HepG2 (cell line): ENCODE results near the gene CD300LD. TPM values are rescaled to one million over a fixed set of nuclear protein-coding genes. Genes with fewer than 3 reads are reported as not detected.

Source experiments
- ATAC-seq: fragments of 200-7000 bp; cut with Tn5 transposase; 3 replicates; pipeline ENCODE4 v1.9.1; 2020; ENCODE audit warnings: mild to moderate bottlenecking, moderate library complexity
- BruUV-seq: library from RNA; stranded (reverse); fragments of 400-500 nt; replicated peaks from 2 replicates; lab custom pipeline; 2021; lab: Mats Ljungman, UMichigan
- CTCF ChIA-PET: fragments of 300-600 bp; formaldehyde crosslinking; extraction: SDS; loops from one replicate; lab custom pipeline; 2021; ENCODE audit warnings: low total read pairs, inconsistent platforms, low intra/inter-chr PET ratio; lab: Yijun Ruan, JAX
- POLR2A ChIA-PET: fragments of 350-600 bp; sonication (Branson Sonifier 250); formaldehyde crosslinking; loops from one replicate; lab custom pipeline; 2020; ENCODE audit warnings: antibody characterized with exemption, inconsistent platforms; lab: Yijun Ruan, JAX
- DNase-seq: peaks from one replicate; pipeline ENCODE4 v3.0.0-alpha.2; 2015; ENCODE audit warnings: low spot score
- FAIRE-seq: peaks from 3 replicates; lab custom pipeline; 2011; peaks lifted over from hg19 to GRCh38; lab: Jason Lieb, UNC
- H2AFZ ChIP-seq: one replicate; pipeline ENCODE4 v1.6.1; 2011; ENCODE audit warnings: low read length, inconsistent platforms
- H3K27ac ChIP-seq: fragments of 300-600 bp; 3 replicates; pipeline ENCODE4 v1.8.0; 2011; ENCODE audit warnings: mixed run types, mild to moderate bottlenecking, mixed read lengths, low read length, inconsistent platforms; ENCODE audit not compliant: insufficient read depth; ENCODE audit errors: extremely low read length
- H3K27me3 ChIP-seq, 2 experiments: fragments of 200-600 bp in 1 of 2; 2 replicates in 1 of 2; 3 replicates in 1 of 2; pipeline versions ENCODE4 v1.6.0 to v1.8.0; 2011; ENCODE audit warnings: low read length in 2 of 2, mild to moderate bottlenecking in 2 of 2, moderate library complexity in 2 of 2, inconsistent platforms in 1 of 2; ENCODE audit not compliant: insufficient read depth in 2 of 2, control insufficient read depth in 1 of 2
- H3K36me3 ChIP-seq, 2 experiments: fragments of 200-600 bp in 1 of 2; replicated peaks in 1 of 2; 2 replicates in 1 of 2; 3 replicates in 1 of 2; pipeline versions ENCODE4 v1.5.1 to v1.8.0; 2011; ENCODE audit warnings: low read length in 2 of 2, inconsistent platforms in 1 of 2; ENCODE audit not compliant: insufficient read depth in 2 of 2, control insufficient read depth in 1 of 2
- H3K4me1 ChIP-seq: 2 replicates; pipeline ENCODE4 v1.5.1; 2012; ENCODE audit warnings: low read length, inconsistent platforms; ENCODE audit not compliant: insufficient read depth
- H3K4me2 ChIP-seq: 2 replicates; pipeline ENCODE4 v1.6.0; 2011; ENCODE audit warnings: low read depth, low read length, inconsistent platforms
- H3K4me3 ChIP-seq, 3 experiments: fragments of 200-600 bp in 1 of 3; sonication (generic), shearing (Covaris generic) in 1 of 3; replicated peaks in 1 of 3; 2 replicates each; pipeline ENCODE4 v1.5.1; 2011 to 2016; ENCODE audit warnings: low read length in 3 of 3, inconsistent platforms in 2 of 3, low read depth in 2 of 3, mild to moderate bottlenecking in 2 of 3, control low read depth in 1 of 3, mixed read lengths in 1 of 3; ENCODE audit not compliant: insufficient read depth in 1 of 3
- H3K79me2 ChIP-seq: one replicate; pipeline ENCODE4 v1.6.1; 2011; ENCODE audit warnings: low read length, inconsistent platforms; ENCODE audit not compliant: insufficient read depth
- H3K9ac ChIP-seq: 2 replicates; pipeline ENCODE4 v1.6.0; 2011; ENCODE audit warnings: mild to moderate bottlenecking, low read depth, low read length, inconsistent platforms; ENCODE audit not compliant: insufficient read depth
- H3K9me3 ChIP-seq: 2 replicates; pipeline ENCODE4 v1.5.1; 2012; ENCODE audit warnings: mild to moderate bottlenecking, low read length
- H4K20me1 ChIP-seq: 2 replicates; pipeline ENCODE4 v1.6.0; 2011; ENCODE audit warnings: inconsistent platforms, mild to moderate bottlenecking, low read length, moderate library complexity; ENCODE audit not compliant: insufficient read depth
- CENPX ChIP-seq: sonication (generic); formaldehyde crosslinking; IDR thresholded peaks from 2 replicates; pipeline ENCODE4 v1.9.0; 2021; ENCODE audit warnings: mild to moderate bottlenecking, missing genetic modification reagents, moderate library complexity
- EHMT2 ChIP-seq: fragments of 200-600 bp; sonication (generic); IDR thresholded peaks from 2 replicates; pipeline ENCODE4 v1.7.0; 2017; ENCODE audit warnings: antibody characterized with exemption, low read depth, low read length, borderline replicate concordance
- FOXM1 ChIP-seq: sonication (generic); formaldehyde crosslinking; IDR thresholded peaks from 2 replicates; pipeline ENCODE4 v1.5.0; 2020; ENCODE audit warnings: missing genetic modification reagents
- KLF13 ChIP-seq: sonication (generic); formaldehyde crosslinking; IDR thresholded peaks from 2 replicates; pipeline ENCODE4 v1.4.0; 2020; ENCODE audit warnings: mild to moderate bottlenecking, missing genetic modification reagents
- PHF20 ChIP-seq: sonication (generic); formaldehyde crosslinking; IDR thresholded peaks from 2 replicates; pipeline ENCODE4 v1.5.0; 2020; ENCODE audit warnings: mild to moderate bottlenecking, missing genetic modification reagents
- POLR2AphosphoS2 ChIP-seq: IDR thresholded peaks from 2 replicates; pipeline ENCODE4 v1.6.1; 2011; ENCODE audit warnings: low read depth, low read length, improper control_type of control experiment
- SIX1 ChIP-seq: sonication (generic); formaldehyde crosslinking; IDR thresholded peaks from 2 replicates; pipeline ENCODE4 v1.4.0; 2020; ENCODE audit warnings: missing genetic modification reagents, borderline replicate concordance
- SMAD1 ChIP-seq: sonication (generic); formaldehyde crosslinking; IDR thresholded peaks from 2 replicates; pipeline ENCODE4 v1.4.0; 2020; ENCODE audit warnings: missing genetic modification reagents, low read depth, mild to moderate bottlenecking, borderline replicate concordance
- SMAD3 ChIP-seq: sonication (generic); formaldehyde crosslinking; IDR thresholded peaks from 2 replicates; pipeline ENCODE4 v1.4.0; 2020; ENCODE audit warnings: missing genetic modification reagents
- STAG1 ChIP-seq: sonication (generic); formaldehyde crosslinking; IDR thresholded peaks from 2 replicates; pipeline ENCODE4 v1.4.0; 2020; ENCODE audit warnings: missing genetic modification reagents
- SYNCRIP ChIP-seq: fragments of 200-400 bp; formaldehyde crosslinking; IDR thresholded peaks from 2 replicates; pipeline ENCODE4 v1.6.1; 2018; ENCODE audit warnings: mild to moderate bottlenecking, low read depth, low read length; ENCODE audit not compliant: insufficient read depth
- U2AF1 ChIP-seq: fragments of 200-400 bp; formaldehyde crosslinking; optimal IDR thresholded peaks from 2 replicates; pipeline ENCODE3; 2017; ENCODE audit warnings: mild to moderate bottlenecking, low read depth, low read length
- ZNF432 ChIP-seq: sonication (generic); formaldehyde crosslinking; IDR thresholded peaks from 2 replicates; pipeline ENCODE4 v1.5.0; 2020; ENCODE audit warnings: missing genetic modification reagents, mild to moderate bottlenecking, borderline replicate concordance
- ZNF556 ChIP-seq: sonication (generic); formaldehyde crosslinking; IDR thresholded peaks from 2 replicates; pipeline ENCODE4 v1.4.0; 2020; ENCODE audit warnings: mild to moderate bottlenecking, missing genetic modification reagents, borderline replicate concordance
- ZNF577 ChIP-seq: sonication (generic); formaldehyde crosslinking; IDR thresholded peaks from 2 replicates; pipeline ENCODE4 v1.4.0; 2020; ENCODE audit warnings: mild to moderate bottlenecking, low read depth, missing genetic modification reagents, borderline replicate concordance
- ZNF841 ChIP-seq: sonication (generic); formaldehyde crosslinking; IDR thresholded peaks from 2 replicates; pipeline ENCODE4 v1.8.1; 2023; ENCODE audit warnings: missing genetic modification reagents, borderline replicate concordance
- WGBS: methylation state at CpG from one replicate; pipeline ENCODE4 v1.1.6; 2017; ENCODE audit warnings: low lambda C conversion rate; 5-methylcytosine and 5-hydroxymethylcytosine counted together
- in situ Hi-C: cut with HindIII; loops from 2 replicates; pipeline ENCODE4 v1.10.0; 2017; ENCODE audit warnings: low pct_unique_long_range_greater_than_20kb; ENCODE audit not compliant: extremely low pct_ligation_motif_present
- intact Hi-C: fragments of 100-400 bp; cut with micrococcal nuclease; formaldehyde crosslinking; loops from one replicate; pipeline ENCODE4 v1.10.0; 2022; ENCODE audit not compliant: unreplicated experiment
- polyA plus RNA-seq, 8 experiments: library from polyadenylated mRNA; depleted of rRNA in 3 of 8; stranded (reverse) in 7 of 8; unstranded in 1 of 8; fragments of >200 nt; fragmentation: Illumina TruSeq in 4 of 8; extraction: Trizol in 4 of 8; gene quantifications; 2 replicates each; pipeline versions ENCODE4 v1.2.1 to v1.2.3, GENCODE V29; 2011 to 2016; ENCODE audit warnings: low read depth in 4 of 8, missing spikeins in 1 of 8, mixed read lengths in 1 of 8; ENCODE audit not compliant: insufficient read depth in 1 of 8
- total RNA-seq, 5 experiments: library from RNA; depleted of rRNA; stranded (reverse); fragments of >200 nt; fragmentation: Illumina TruSeq; extraction: Trizol; gene quantifications; 2 replicates each; pipeline ENCODE4 v1.2.3, GENCODE V29; 2016; ENCODE audit warnings: low read depth in 1 of 5
- TF ChIP-seq, protein P1 (sequence below), 2 experiments: IDR thresholded peaks; 2 replicates each; pipeline ENCODE4 v1.6.1; 2011 to 2012; ENCODE audit warnings: low read length in 2 of 2, borderline replicate concordance in 1 of 2, low read depth in 1 of 2, mild to moderate bottlenecking in 1 of 2, moderate library complexity in 1 of 2
- TF ChIP-seq, protein P2 (sequence below): IDR thresholded peaks from 2 replicates; pipeline ENCODE4 v1.6.1; 2016; ENCODE audit warnings: missing compliant biosample characterization, missing genetic modification reagents, borderline replicate concordance
- TF ChIP-seq, protein P3 (sequence below): sonication (generic); formaldehyde crosslinking; IDR thresholded peaks from 2 replicates; pipeline ENCODE4 v1.4.0; 2020; ENCODE audit warnings: mild to moderate bottlenecking, missing genetic modification reagents

Gene CD300LD
- total and polyA plus RNA-seq, 2 of the 13 experiments (the other 11 are each of a cell fraction or from before 2014, with no cell fraction given): not detected

DNA sequence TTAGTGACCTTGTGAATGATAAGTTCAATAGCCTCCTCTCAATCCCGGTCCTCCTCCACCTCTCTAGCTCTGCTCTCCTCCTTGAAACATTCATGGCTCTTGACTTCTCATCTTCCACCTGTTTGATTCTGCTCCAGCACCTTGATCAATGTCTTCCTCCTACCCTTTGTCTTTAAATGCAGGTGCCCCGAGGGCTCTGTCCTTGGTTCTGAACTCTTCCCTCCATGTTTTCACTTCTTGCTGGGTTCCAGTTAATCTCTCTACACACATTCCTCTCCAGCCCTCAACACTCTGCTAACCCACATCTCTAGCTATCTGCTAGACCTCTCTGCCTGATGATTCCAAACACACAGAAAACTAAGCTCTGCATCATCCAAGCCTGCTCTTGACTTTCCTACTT lies 18.0 kb upstream of the CD300LD start (continued):
- TF ChIP-seq, protein P1, sequence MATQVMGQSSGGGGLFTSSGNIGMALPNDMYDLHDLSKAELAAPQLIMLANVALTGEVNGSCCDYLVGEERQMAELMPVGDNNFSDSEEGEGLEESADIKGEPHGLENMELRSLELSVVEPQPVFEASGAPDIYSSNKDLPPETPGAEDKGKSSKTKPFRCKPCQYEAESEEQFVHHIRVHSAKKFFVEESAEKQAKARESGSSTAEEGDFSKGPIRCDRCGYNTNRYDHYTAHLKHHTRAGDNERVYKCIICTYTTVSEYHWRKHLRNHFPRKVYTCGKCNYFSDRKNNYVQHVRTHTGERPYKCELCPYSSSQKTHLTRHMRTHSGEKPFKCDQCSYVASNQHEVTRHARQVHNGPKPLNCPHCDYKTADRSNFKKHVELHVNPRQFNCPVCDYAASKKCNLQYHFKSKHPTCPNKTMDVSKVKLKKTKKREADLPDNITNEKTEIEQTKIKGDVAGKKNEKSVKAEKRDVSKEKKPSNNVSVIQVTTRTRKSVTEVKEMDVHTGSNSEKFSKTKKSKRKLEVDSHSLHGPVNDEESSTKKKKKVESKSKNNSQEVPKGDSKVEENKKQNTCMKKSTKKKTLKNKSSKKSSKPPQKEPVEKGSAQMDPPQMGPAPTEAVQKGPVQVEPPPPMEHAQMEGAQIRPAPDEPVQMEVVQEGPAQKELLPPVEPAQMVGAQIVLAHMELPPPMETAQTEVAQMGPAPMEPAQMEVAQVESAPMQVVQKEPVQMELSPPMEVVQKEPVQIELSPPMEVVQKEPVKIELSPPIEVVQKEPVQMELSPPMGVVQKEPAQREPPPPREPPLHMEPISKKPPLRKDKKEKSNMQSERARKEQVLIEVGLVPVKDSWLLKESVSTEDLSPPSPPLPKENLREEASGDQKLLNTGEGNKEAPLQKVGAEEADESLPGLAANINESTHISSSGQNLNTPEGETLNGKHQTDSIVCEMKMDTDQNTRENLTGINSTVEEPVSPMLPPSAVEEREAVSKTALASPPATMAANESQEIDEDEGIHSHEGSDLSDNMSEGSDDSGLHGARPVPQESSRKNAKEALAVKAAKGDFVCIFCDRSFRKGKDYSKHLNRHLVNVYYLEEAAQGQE (IDR thresholded peaks at IDR 0.05; ENCODE audit: borderline replicate concordance in 1 of 2, low read depth in 1 of 2, low read length in 2 of 2): peak; percentile 52 to 94
- TF ChIP-seq EHMT2 (peak; percentile 86), FOXM1 (CRISPR knock-in tag) (no peak), ZNF432 (CRISPR knock-in tag) (no peak), CENPX (no peak), SYNCRIP (no peak)

DNA sequence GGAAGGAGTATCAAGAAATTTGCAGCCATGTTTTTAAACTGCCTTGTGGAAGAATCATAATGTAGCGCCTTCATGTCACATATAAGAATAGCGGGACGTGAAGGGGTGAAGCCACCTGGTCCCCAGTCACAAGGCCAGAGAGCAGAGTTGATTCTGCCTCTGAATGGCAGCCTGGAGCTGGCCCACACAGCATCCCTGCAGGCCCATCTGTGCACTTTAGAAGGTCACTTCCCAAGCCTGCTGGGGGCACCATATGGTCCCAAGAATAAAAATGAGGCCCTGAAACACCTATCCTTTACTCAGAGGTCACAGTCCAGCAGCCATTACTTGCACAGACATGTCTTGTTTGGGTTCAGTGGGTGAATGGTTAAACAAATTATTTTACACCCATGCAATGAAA lies 16.4 kb upstream of the CD300LD start:
- POLR2A ChIA-PET: no interaction called here
- Histone ChIP-seq H3K4me2 (no peak overlapping the region), H3K4me1 (no peaks in the 10 kb centered on the region), H3K9ac (no peak overlapping the region), H3K36me3 (no peaks in the 10 kb centered on the region), H3K27ac (no peak overlapping the region), H3K79me2 (no peaks in the 10 kb centered on the region), H3K27me3 (peaks cover 4 to 42% of the 10 kb centered on the region in 2 experiments), H3K9me3 (no peaks in the 10 kb centered on the region), H4K20me1 (no peaks in the 10 kb centered on the region; the same call in 1 of the 2 replicates), H2AFZ (no peak overlapping the region), H3K4me3 (no peak overlapping the region)
- 4% methylated on average over 3 of the region's 3 CpGs for WGBS
- no TSS peak for BruUV-seq
- intact Hi-C loops: no loop called here
- TF ChIP-seq, protein P2, sequence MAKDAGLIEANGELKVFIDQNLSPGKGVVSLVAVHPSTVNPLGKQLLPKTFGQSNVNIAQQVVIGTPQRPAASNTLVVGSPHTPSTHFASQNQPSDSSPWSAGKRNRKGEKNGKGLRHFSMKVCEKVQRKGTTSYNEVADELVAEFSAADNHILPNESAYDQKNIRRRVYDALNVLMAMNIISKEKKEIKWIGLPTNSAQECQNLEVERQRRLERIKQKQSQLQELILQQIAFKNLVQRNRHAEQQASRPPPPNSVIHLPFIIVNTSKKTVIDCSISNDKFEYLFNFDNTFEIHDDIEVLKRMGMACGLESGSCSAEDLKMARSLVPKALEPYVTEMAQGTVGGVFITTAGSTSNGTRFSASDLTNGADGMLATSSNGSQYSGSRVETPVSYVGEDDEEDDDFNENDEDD (CRISPR knock-in tag): no peak
- TF ChIP-seq POLR2AphosphoS2 (no peak), ZNF556 (CRISPR knock-in tag) (no peak), ZNF577 (CRISPR knock-in tag) (no peak), SIX1 (CRISPR knock-in tag) (no peak), ZNF841 (no peak), KLF13 (CRISPR knock-in tag) (no peak), SMAD3 (no peak), SMAD1 (no peak), PHF20 (CRISPR knock-in tag) (no peak), U2AF1 (no peak), STAG1 (CRISPR knock-in tag) (no peak)
- TF ChIP-seq, protein P3, sequence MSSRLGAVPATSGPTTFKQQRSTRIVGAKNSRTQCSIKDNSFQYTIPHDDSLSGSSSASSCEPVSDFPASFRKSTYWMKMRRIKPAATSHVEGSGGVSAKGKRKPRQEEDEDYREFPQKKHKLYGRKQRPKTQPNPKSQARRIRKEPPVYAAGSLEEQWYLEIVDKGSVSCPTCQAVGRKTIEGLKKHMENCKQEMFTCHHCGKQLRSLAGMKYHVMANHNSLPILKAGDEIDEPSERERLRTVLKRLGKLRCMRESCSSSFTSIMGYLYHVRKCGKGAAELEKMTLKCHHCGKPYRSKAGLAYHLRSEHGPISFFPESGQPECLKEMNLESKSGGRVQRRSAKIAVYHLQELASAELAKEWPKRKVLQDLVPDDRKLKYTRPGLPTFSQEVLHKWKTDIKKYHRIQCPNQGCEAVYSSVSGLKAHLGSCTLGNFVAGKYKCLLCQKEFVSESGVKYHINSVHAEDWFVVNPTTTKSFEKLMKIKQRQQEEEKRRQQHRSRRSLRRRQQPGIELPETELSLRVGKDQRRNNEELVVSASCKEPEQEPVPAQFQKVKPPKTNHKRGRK (CRISPR knock-in tag): no peak
- DNase-seq (no peak), FAIRE-seq (no peak), ATAC-seq (no peak)
- in situ Hi-C loops: no loop called here
- CTCF ChIA-PET: no interaction called here
